ENCODE measurements around the gene APOBEC2.
A peak's percentile ranks its signal among the peaks of the same experiment; 100 is the strongest.

APOBEC2 gene

DNA sequence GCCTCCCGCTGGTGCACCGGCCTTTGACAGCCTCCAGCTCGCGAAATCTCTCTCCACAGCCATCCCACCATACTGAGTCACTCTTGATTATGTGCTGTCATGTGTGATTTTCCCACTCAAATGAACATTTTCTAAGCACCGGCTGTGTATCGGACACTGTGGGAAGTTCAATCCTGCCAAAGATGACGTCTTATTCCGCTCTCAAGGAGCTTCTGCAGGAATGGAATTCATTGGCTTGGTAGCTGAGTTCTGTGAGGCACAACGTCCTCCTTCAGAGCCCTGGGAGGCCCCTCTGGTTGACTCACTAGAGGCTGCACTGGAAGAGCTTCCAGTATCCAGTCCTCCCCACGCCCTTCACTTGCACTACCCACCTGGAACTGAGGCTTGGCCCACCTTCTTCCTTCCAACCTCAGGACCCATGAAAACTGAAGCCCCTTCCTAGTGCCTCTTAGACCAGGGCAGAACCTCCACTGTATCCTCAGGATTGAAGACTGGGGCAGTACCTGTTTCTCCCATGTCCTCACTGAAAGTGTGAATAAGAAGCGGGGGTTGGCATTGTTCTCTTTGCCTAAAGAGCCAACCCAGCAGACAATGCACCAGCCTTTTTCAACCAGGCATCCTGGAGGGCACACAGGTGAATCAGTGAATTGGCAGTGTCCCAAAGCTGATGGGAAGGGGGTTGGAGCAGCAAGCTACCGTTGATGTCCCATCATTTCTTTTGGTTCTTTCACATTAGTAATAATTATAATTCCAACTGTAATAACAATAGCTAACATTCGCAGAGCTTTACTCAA is 15.7 kb upstream of the APOBEC2 start:
- no peak for DNase-seq (ENCODE audit: low read depth, low spot score)
- no CpG with 5 or more reads among the region's 13 CpGs for WGBS (ENCODE audit: insufficient coverage, insufficient read length)
- Histone ChIP-seq H3K9me3 (ENCODE audit: control insufficient read depth, insufficient read depth, low read length) (no peaks in the 10 kb centered on the region), H3K27ac (ENCODE audit: low read length) (no peak overlapping the region), H3K4me3 (ENCODE audit: low read length) (no peak overlapping the region), H3K36me3 (ENCODE audit: control insufficient read depth, insufficient read depth, low read length) (no peaks in the 10 kb centered on the region), H3K4me1 (ENCODE audit: control insufficient read depth, insufficient read depth, low read length) (peaks cover 5% of the 10 kb centered on the region), H3K27me3 (ENCODE audit: control insufficient read depth, insufficient read depth, low read length) (no peaks in the 10 kb centered on the region)

DNA sequence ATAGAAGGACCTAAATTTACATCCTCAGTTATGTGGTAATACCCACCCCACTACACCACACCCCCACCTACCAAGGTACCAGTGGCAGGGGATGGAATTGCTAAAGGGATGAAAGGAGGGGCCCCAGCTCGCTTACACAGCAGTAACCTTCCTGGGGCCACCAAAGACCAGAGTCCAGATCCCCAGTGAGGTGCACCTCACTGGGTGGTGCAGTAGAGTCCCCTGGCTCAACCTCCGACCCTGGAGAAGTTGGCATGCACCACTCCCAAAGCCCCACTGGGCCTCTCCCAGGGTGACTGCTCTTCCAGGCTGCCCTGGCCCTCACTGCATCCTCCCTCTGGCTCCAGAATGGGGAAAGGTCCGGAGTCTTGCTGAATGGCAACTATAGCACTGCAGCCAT is 14.8 kb upstream of the APOBEC2 start:
- Histone ChIP-seq H3K36me3 (ENCODE audit: control insufficient read depth, insufficient read depth, low read length) (no peaks in the 10 kb centered on the region), H3K9me3 (ENCODE audit: control insufficient read depth, insufficient read depth, low read length) (no peaks in the 10 kb centered on the region), H3K4me3 (ENCODE audit: low read length) (no peak overlapping the region), H3K27me3 (ENCODE audit: control insufficient read depth, insufficient read depth, low read length) (no peaks in the 10 kb centered on the region), H3K4me1 (ENCODE audit: control insufficient read depth, insufficient read depth, low read length) (peaks cover 5% of the 10 kb centered on the region), H3K27ac (ENCODE audit: low read length) (no peak overlapping the region)
- DNase-seq (ENCODE audit: low read depth, low spot score), result no peak
- no CpG with 5 or more reads among the region's 3 CpGs for WGBS (ENCODE audit: insufficient coverage, insufficient read length)

DNA sequence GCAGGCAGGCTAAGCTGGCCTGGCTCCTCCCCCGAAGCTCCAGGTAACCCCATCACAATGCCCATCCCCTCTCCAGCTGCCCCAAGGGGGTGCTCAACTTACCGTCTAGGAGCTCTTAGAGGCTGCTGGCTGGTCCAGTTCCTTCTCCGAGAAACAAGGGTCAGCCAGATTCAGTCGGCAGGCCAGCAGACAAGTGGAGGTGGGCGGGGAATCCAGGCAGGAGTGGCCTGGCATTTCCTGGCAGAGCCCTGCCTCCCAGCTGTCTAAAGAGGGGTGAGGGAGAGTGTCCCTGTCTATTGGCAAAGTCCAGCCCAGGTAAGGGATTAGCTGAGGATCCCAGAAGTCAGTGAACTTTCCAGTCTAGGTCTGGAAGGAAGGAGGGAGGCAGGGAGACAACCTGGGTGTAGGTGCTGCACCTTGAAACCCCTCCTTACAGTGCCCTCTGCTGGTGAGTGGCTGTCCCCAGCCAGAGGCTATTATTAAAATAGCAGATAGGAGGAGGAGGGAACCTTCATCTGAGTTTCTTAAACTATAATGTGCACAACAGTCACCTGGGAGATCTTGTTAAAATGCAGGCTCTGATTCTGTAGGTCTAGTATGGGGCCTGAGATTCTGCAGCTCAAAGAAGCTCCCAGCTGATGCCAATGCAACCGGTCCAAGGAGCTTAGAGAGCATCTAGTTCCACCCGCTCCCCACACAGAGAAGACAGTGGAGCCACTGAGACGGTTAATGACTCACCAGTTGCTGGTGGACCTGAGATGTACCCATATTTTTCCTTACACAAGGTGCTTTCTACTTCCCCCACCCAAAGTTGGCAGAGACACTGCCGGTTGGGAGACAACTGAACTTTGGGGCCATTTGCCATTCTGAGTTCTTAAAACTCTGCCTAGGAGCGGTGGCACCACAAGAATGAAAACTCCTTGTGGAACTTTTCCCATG is 13.7 kb upstream of the APOBEC2 start, which contains the start of gene UNC5CL:
Gene UNC5CL, minus strand, starts transcription at position 162 of the 939 bp plus-strand sequence. CDS start 4,147 bp downstream, outside the sequence.
- Histone ChIP-seq H3K9me3 (ENCODE audit: control insufficient read depth, insufficient read depth, low read length) (no peaks in the 10 kb centered on the region), H3K4me1 (ENCODE audit: control insufficient read depth, insufficient read depth, low read length) (peaks cover 5% of the 10 kb centered on the region), H3K27me3 (ENCODE audit: control insufficient read depth, insufficient read depth, low read length) (no peaks in the 10 kb centered on the region), H3K4me3 (ENCODE audit: low read length) (no peak within 1 kb of the TSS), H3K36me3 (ENCODE audit: control insufficient read depth, insufficient read depth, low read length) (no peaks in the 10 kb centered on the region), H3K27ac (ENCODE audit: low read length) (no peak within 1 kb of the TSS)
- peak; percentile 60 for DNase-seq (ENCODE audit: low read depth, low spot score)
- WGBS (ENCODE audit: insufficient coverage, insufficient read length), result no CpG with 5 or more reads among the region's 10 CpGs

DNA sequence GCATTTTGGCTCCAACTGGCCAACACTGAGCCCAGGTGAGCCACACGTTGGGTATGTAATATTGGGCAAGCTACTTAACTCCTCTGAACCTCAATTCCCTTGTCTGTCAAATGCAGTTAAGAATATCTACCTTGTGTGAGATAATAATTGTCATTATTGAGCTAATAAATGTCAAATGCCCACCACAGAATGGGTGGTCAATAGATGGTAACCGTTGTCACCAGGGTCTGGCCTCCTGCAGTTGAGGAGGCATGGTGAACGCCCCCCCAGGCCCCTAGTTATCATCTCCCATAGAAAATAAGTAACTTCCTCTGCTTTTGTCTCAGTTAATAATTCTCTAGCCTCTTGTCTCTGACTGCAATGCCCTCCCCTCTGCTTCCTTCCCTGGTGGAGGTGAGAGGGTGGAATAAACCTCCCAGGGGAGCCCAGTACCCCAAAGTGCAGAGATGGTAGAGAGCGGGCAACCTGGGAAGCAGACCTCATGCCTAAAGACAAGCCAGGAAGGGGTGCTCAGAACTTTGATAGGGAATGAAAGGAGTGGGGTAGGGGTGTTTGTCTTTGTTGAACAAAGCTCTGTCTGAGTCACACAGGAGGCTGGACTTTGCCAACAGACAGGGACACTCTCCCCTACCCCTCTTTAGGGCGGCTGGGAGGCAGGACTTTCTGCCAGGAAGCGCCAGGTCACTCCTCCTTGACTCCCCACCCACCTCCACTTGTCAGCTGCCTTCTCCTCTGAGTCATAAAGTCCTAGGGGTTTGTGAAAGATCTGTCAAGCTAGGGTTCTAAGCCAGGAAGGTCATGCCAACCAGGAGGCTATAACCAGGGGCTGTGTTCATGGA is 12.7 kb upstream of the APOBEC2 start:
- WGBS (ENCODE audit: insufficient coverage, insufficient read length), result no CpG with 5 or more reads among the region's 6 CpGs
- peaks cover 5% of the 10 kb centered on the region for H3K4me1 ChIP-seq (ENCODE audit: control insufficient read depth, insufficient read depth, low read length)

DNA sequence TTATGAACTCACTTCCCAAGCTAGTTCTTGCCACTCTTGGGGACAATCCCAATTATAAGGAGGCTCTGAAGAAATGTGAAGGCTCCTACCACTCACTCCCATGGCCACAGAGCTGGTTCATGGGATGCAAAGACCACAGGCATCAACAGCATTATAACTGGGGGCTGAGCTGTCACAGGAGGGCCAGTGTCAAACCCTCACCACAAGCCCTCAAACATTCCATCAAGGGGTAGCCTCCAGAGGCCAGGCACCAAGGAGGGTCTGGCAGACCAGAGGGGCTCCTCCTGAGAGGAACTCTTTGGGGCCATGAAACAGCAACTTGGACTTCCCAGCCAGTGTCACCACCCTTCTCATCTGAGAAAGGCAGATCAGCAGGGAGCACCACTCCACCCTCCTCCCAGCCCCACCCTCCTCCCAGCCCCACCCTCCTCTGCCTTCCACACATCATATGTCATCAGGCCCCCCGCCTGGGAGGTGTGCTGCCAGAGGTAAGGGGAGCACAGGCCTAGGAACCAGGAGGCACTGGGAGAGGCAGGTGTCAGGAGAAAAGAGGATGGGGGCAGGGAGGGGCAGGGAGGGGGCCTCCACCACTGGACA is 12.0 kb upstream of the APOBEC2 start:
- no peak for DNase-seq (ENCODE audit: low read depth, low spot score)
- Histone ChIP-seq H3K9me3 (ENCODE audit: control insufficient read depth, insufficient read depth, low read length) (no peaks in the 10 kb centered on the region), H3K27me3 (ENCODE audit: control insufficient read depth, insufficient read depth, low read length) (no peaks in the 10 kb centered on the region), H3K27ac (ENCODE audit: low read length) (no peak overlapping the region), H3K4me3 (ENCODE audit: low read length) (no peak overlapping the region), H3K4me1 (ENCODE audit: control insufficient read depth, insufficient read depth, low read length) (peaks cover 5% of the 10 kb centered on the region), H3K36me3 (ENCODE audit: control insufficient read depth, insufficient read depth, low read length) (no peaks in the 10 kb centered on the region)
- WGBS (ENCODE audit: insufficient coverage, insufficient read length), result no CpG with 5 or more reads among the region's 1 CpG

More for the DNA sequence above, 12.7 kb upstream of the APOBEC2 start:
- Histone ChIP-seq H3K4me3 (ENCODE audit: low read length) (no peak overlapping the region), H3K27me3 (ENCODE audit: control insufficient read depth, insufficient read depth, low read length) (no peaks in the 10 kb centered on the region), H3K36me3 (ENCODE audit: control insufficient read depth, insufficient read depth, low read length) (no peaks in the 10 kb centered on the region), H3K9me3 (ENCODE audit: control insufficient read depth, insufficient read depth, low read length) (no peaks in the 10 kb centered on the region), H3K27ac (ENCODE audit: low read length) (no peak overlapping the region)
- no peak for DNase-seq (ENCODE audit: low read depth, low spot score)

DNA sequence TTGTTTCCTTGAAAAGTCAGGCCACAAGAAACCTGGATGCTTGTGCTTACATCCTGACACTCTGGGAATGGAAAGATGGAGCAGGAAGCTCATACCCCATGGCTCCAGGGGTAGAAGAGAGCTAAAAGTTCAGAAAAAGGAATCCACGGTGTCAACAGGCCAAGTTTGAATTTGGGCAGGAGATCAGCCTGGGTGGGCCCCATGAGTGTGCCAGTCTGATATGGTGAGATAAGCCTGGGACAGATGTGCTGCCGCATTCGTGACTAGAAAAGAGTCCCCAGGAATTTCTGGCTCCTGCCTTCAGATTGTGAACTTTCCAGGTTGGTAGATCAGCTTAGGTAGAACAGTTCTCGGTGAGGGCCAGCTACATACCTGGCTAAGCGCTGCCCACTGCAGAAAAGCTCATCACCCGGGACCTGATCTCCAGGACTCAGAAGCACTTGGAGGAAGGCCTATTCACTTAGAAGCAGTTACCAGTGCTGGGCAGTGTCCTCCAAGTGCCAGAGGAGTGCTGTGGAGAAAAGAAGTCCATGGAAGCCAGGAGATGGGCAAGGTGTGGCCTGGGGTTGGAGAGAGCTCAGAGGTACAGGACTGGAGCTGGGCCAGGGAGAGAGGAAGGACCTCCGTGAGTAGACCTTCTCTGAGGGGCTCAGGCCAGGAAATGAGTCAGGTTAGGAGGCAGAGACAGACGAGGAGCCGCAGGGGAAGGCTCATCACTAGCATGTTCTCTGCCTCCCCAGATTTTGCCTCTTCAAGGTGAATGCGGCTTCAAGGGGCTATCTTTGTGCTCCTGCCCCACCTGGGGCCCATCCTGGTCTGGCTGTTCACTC is 10.6 kb upstream of the APOBEC2 start, which contains the start of gene TSPO2:
Gene TSPO2, plus strand, starts transcription at position 242 of the 830 bp plus-strand sequence. Its CDS starts 519 bp downstream, at position 761.
- no peaks in the 10 kb centered on the region for H3K36me3 ChIP-seq (ENCODE audit: control insufficient read depth, insufficient read depth, low read length)
- peaks cover 5% of the 10 kb centered on the region for H3K4me1 ChIP-seq (ENCODE audit: control insufficient read depth, insufficient read depth, low read length)
- H3K9me3 ChIP-seq (ENCODE audit: control insufficient read depth, insufficient read depth, low read length), result no peaks in the 10 kb centered on the region
- H3K27me3 ChIP-seq (ENCODE audit: control insufficient read depth, insufficient read depth, low read length), result no peaks in the 10 kb centered on the region
- WGBS (ENCODE audit: insufficient coverage, insufficient read length), result no CpG with 5 or more reads among the region's 10 CpGs
- no peak within 1 kb of the TSS for H3K27ac ChIP-seq (ENCODE audit: low read length)
- no peak within 1 kb of the TSS for H3K4me3 ChIP-seq (ENCODE audit: low read length)
- DNase-seq (ENCODE audit: low read depth, low spot score), result no peak

DNA sequence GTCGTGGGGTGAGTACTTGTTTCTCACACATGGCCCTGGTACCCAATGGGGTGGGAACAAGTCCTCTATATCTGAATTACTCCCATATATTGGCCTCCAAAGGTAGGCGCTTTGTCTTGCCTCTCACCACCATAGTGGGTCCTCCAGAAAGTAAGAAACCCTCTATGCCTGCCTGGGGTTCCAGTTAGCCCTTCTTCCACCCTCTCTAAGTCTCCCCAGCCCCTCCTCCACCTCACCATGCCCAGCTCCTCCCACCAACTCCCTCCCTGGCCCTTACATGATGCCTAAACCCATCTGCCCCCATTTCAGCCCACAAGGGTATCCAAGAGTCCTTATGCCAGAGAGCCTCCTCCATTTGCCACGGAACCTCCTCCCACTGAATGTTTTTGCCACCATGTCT is 9.9 kb upstream of the APOBEC2 start:
- no peaks in the 10 kb centered on the region for H3K9me3 ChIP-seq (ENCODE audit: control insufficient read depth, insufficient read depth, low read length)
- H3K27me3 ChIP-seq (ENCODE audit: control insufficient read depth, insufficient read depth, low read length), result no peaks in the 10 kb centered on the region
- H3K27ac ChIP-seq (ENCODE audit: low read length), result no peak overlapping the region
- DNase-seq (ENCODE audit: low read depth, low spot score), result no peak
- no peaks in the 10 kb centered on the region for H3K36me3 ChIP-seq (ENCODE audit: control insufficient read depth, insufficient read depth, low read length)
- H3K4me1 ChIP-seq (ENCODE audit: control insufficient read depth, insufficient read depth, low read length), result peaks cover 5% of the 10 kb centered on the region
- no peak overlapping the region for H3K4me3 ChIP-seq (ENCODE audit: low read length)
- no CpG with 5 or more reads among the region's 3 CpGs for WGBS (ENCODE audit: insufficient coverage, insufficient read length)

GRCh38 chr6:41045664-41046063 is 7.3 kb upstream of the APOBEC2 start:
- whole genome bisulfite sequencing (ENCODE audit: insufficient coverage, insufficient read length), result no CpG with 5 or more reads among the region's 5 CpGs
- no peak for DNase-seq (ENCODE audit: low read depth, low spot score)
- H3K4me1 ChIP-seq (ENCODE audit: control insufficient read depth, insufficient read depth, low read length), result no peaks in the 10 kb centered on the region

GRCh38 chr6:41046084-41046483 is 6.9 kb upstream of the APOBEC2 start:
- no peaks in the 10 kb centered on the region for H3K4me1 ChIP-seq (ENCODE audit: control insufficient read depth, insufficient read depth, low read length)
- no peaks in the 10 kb centered on the region for H3K27me3 ChIP-seq (ENCODE audit: control insufficient read depth, insufficient read depth, low read length)
- H3K4me3 ChIP-seq (ENCODE audit: low read length), result no peak overlapping the region
- no peak for DNase-seq (ENCODE audit: low read depth, low spot score)
- no peaks in the 10 kb centered on the region for H3K36me3 ChIP-seq (ENCODE audit: control insufficient read depth, insufficient read depth, low read length)
- no peak overlapping the region for H3K27ac ChIP-seq (ENCODE audit: low read length)
- no peaks in the 10 kb centered on the region for H3K9me3 ChIP-seq (ENCODE audit: control insufficient read depth, insufficient read depth, low read length)
- WGBS (ENCODE audit: insufficient coverage, insufficient read length), result no CpG with 5 or more reads among the region's 1 CpG

More at GRCh38 chr6:41045664-41046063, 7.3 kb upstream of the APOBEC2 start:
- no peaks in the 10 kb centered on the region for H3K27me3 ChIP-seq (ENCODE audit: control insufficient read depth, insufficient read depth, low read length)
- H3K36me3 ChIP-seq (ENCODE audit: control insufficient read depth, insufficient read depth, low read length), result no peaks in the 10 kb centered on the region
- H3K27ac ChIP-seq (ENCODE audit: low read length), result no peak overlapping the region
- no peak overlapping the region for H3K4me3 ChIP-seq (ENCODE audit: low read length)
- H3K9me3 ChIP-seq (ENCODE audit: control insufficient read depth, insufficient read depth, low read length), result no peaks in the 10 kb centered on the region
